Body of pancreas (tissue), 4 donors: ENCODE measurements around the gene GON4L.

ENCODE experiments used
- POLR2A ChIP-seq, 3 donors: fragments of 450-650 bp; IDR thresholded peaks; one replicate each; pipeline ENCODE4 v1.6.1; 2016; ENCODE audit warnings: antibody characterized with exemption in 3 of 3, mild to moderate bottlenecking in 2 of 3
- TF ChIP-seq, protein P1 (sequence below), 7 experiments: fragments of 450-650 bp in 4 of 7; fragments of 200-600 bp in 3 of 7; sonication (generic) in 3 of 7; IDR thresholded peaks; one replicate each; pipeline ENCODE4 v1.5.1; 2016 to 2019; ENCODE audit warnings: antibody characterized with exemption in 7 of 7

DNA sequence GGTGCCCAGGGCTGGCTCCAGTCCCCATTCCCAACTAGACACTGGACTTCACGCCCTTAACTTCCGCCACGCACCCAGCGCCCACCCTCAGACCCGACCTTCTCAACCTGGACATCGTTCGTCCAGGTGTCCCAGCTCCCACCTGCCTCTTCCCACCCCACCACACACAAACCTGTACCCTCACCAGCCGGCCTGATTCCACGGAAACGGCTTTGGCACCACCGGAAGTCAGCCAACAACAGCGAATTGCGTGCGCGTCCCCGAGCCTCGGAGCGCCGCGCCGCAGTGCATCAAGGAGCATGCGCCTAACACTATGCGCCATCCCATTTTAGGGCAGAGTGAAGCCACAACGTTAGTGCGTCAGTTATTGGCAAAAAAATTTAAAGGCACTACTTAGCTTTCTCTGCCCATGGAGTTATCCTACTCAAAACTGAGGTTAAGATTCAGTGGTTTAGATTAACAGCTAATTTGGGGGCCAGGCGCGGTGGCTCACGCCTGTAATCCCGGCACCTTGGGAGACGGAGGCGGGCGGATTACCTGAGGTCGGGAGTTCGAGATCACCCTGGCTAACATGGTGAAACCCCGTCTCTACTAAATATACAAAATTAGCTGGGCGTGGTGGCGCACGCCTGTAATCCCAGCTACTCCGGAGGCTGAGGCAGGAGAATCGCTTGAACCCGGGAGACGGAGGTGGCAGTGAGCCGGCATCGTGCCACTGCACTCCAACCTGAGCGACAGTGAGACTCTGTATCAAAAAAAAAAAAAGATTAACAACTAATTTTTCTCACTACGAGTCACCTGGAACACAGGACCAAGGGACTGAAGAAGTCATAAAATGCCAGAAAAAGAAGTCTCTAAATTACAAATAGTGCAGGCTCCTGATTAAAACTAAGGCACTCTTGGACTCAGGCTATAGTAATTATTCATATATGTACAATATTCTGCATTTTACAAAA, at the start of gene GON4L:
- TF ChIP-seq, protein P1, sequence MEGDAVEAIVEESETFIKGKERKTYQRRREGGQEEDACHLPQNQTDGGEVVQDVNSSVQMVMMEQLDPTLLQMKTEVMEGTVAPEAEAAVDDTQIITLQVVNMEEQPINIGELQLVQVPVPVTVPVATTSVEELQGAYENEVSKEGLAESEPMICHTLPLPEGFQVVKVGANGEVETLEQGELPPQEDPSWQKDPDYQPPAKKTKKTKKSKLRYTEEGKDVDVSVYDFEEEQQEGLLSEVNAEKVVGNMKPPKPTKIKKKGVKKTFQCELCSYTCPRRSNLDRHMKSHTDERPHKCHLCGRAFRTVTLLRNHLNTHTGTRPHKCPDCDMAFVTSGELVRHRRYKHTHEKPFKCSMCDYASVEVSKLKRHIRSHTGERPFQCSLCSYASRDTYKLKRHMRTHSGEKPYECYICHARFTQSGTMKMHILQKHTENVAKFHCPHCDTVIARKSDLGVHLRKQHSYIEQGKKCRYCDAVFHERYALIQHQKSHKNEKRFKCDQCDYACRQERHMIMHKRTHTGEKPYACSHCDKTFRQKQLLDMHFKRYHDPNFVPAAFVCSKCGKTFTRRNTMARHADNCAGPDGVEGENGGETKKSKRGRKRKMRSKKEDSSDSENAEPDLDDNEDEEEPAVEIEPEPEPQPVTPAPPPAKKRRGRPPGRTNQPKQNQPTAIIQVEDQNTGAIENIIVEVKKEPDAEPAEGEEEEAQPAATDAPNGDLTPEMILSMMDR (IDR thresholded peaks at IDR 0.05): no peak
- TF ChIP-seq POLR2A (IDR thresholded peaks at IDR 0.05): peak in 2 of 3 donors; percentile 67 to 75
